ENCODE measurements around the gene EDEM3.

DNA sequence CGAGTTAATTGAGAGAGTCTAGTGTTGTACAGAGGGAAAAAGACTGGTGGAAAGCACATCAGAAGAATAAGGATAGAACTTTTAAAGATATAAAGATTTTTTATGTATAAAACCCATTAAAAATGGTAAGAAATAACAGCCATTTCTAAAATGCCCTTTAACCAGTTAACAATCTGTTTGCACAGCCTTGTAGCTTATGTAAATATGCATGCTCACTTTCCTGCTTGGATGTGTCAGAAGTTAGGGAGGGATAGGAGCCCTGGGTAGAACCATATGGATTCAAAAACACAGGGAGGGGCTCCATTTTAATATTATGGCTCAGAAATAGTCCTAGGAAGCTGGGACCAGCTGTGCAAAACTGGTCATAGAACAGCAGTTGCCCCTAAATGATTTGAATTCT, 4.5 kb upstream of the EDEM3 start:
- TF ChIP-seq, protein P1, sequence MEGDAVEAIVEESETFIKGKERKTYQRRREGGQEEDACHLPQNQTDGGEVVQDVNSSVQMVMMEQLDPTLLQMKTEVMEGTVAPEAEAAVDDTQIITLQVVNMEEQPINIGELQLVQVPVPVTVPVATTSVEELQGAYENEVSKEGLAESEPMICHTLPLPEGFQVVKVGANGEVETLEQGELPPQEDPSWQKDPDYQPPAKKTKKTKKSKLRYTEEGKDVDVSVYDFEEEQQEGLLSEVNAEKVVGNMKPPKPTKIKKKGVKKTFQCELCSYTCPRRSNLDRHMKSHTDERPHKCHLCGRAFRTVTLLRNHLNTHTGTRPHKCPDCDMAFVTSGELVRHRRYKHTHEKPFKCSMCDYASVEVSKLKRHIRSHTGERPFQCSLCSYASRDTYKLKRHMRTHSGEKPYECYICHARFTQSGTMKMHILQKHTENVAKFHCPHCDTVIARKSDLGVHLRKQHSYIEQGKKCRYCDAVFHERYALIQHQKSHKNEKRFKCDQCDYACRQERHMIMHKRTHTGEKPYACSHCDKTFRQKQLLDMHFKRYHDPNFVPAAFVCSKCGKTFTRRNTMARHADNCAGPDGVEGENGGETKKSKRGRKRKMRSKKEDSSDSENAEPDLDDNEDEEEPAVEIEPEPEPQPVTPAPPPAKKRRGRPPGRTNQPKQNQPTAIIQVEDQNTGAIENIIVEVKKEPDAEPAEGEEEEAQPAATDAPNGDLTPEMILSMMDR (IDR thresholded peaks at IDR 0.05; ENCODE audit: control extremely low read depth in 1 of 3, insufficient read depth in 1 of 3, low read depth in 1 of 3, low read length in 3 of 3): no peak
- TF ChIP-seq POLR2A (IDR thresholded peaks at IDR 0.05; ENCODE audit: control extremely low read depth in 1 of 2, low read depth in 2 of 2, low read length in 2 of 2) (no peak), RAD21 (IDR thresholded peaks at IDR 0.05 in 1 of 2, conservative IDR thresholded peaks at IDR 0.05 in 1 of 2; ENCODE audit: low read depth in 2 of 2, low read length in 2 of 2) (no peak)

All from H1 (cell line).